Testis (tissue), 3 donors: ENCODE data around the gene MBP. TPM values are rescaled to one million over a fixed set of nuclear protein-coding genes. Genes with fewer than 3 reads are reported as not detected.

Source experiments
- DNase-seq: peaks from one replicate; pipeline ENCODE4 v3.0.0-alpha.2; 2019
- H3K27ac ChIP-seq, 2 donors: fragments of 200-600 bp; sonication (generic); one replicate each; pipeline ENCODE4 v1.5.1; 2019
- H3K27me3 ChIP-seq: fragments of 200-600 bp; sonication (generic); one replicate; pipeline ENCODE4 v1.5.1; 2019
- H3K36me3 ChIP-seq: fragments of 200-600 bp; sonication (generic); one replicate; pipeline ENCODE4 v1.5.1; 2017; ENCODE audit warnings: low read depth; ENCODE audit errors: missing control alignments
- H3K4me1 ChIP-seq: fragments of 200-600 bp; sonication (generic); one replicate; pipeline ENCODE4 v1.5.1; 2019
- H3K4me3 ChIP-seq, 2 donors: fragments of 200-600 bp; sonication (generic); one replicate each; pipeline ENCODE4 v1.5.1; 2017 to 2019
- H3K9me3 ChIP-seq: fragments of 200-600 bp; sonication (generic); one replicate; pipeline ENCODE4 v1.5.1; 2017
- POLR2A ChIP-seq: fragments of 450-650 bp; IDR thresholded peaks from one replicate; pipeline ENCODE4 v1.6.1; 2017; ENCODE audit warnings: antibody characterized with exemption, mild to moderate bottlenecking, moderate library complexity
- WGBS, 2 donors: methylation state at CpG; one replicate each; pipeline ENCODE4 v1.1.5; 2018; 5-methylcytosine and 5-hydroxymethylcytosine counted together
- intact Hi-C: fragments of 100-400 bp; cut with DNase I; formaldehyde crosslinking; loops from one replicate; pipeline ENCODE4 v1.15.1; 2023; ENCODE audit warnings: low total_unique reads
- polyA plus RNA-seq: library from polyadenylated mRNA; stranded (reverse); fragments of 350-450 nt; fragmentation: Illumina TruSeq; extraction: RNeasy Lipid Tissue Mini Kit (QIAGEN cat#74804); gene quantifications from one replicate; pipeline ENCODE4 v1.2.3, GENCODE V29; 2014; ENCODE audit warnings: low read depth, low replicate concordance; ENCODE audit not compliant: insufficient read depth
- total RNA-seq, 2 donors: library from RNA; depleted of rRNA; stranded (reverse); fragments of >200 nt; gene quantifications; one replicate each; pipeline ENCODE4 v1.2.3, GENCODE V29; 2016
- TF ChIP-seq, protein P1 (sequence below), 3 experiments: fragments of 450-650 bp in 2 of 3; fragments of 200-600 bp in 1 of 3; sonication (generic) in 1 of 3; IDR thresholded peaks; one replicate each; pipeline ENCODE4 v1.5.1; 2016 to 2019; ENCODE audit warnings: antibody characterized with exemption in 3 of 3, mild to moderate bottlenecking in 2 of 3, moderate library complexity in 1 of 3

The MBP gene
- total and polyA plus RNA-seq, 3 donors from 2014 or later = 15.4 to 20.3 (median 16.7) TPM

DNA sequence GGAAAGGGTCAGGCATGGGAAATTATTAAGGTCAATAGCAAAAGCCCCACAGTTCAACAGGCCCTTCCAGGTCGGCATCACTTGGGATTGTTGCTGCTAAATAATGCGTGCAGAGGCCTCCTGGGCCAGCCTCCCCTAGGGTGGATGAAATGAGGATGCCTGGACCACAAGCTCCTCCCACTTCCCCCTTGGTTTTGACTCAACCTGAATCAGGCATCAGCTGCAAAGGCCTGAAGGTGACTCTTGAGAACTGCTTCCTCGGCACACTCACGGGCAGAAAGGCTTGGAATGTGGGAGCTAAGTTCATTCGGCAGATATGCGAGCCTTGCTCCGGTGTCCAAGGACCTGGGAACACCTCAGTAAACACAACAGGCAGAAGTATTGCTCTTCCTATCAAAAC lies 69.3 kb downstream of the MBP start:
- H3K27ac ChIP-seq = no peak overlapping the region
- no peaks in the 10 kb centered on the region for H3K36me3 ChIP-seq
- H3K27me3 ChIP-seq = no peaks in the 10 kb centered on the region
- intact Hi-C loops = no loop called here
- peaks cover 23% of the 10 kb centered on the region for H3K4me1 ChIP-seq
- H3K9me3 ChIP-seq = no peaks in the 10 kb centered on the region
- DNase-seq = no peak
- WGBS, 2 donors = 73 to 83% methylated on average over 6 to 7 of the region's 7 CpGs
- no peak overlapping the region for H3K4me3 ChIP-seq
- TF ChIP-seq POLR2A = no peak
- TF ChIP-seq, protein P1, sequence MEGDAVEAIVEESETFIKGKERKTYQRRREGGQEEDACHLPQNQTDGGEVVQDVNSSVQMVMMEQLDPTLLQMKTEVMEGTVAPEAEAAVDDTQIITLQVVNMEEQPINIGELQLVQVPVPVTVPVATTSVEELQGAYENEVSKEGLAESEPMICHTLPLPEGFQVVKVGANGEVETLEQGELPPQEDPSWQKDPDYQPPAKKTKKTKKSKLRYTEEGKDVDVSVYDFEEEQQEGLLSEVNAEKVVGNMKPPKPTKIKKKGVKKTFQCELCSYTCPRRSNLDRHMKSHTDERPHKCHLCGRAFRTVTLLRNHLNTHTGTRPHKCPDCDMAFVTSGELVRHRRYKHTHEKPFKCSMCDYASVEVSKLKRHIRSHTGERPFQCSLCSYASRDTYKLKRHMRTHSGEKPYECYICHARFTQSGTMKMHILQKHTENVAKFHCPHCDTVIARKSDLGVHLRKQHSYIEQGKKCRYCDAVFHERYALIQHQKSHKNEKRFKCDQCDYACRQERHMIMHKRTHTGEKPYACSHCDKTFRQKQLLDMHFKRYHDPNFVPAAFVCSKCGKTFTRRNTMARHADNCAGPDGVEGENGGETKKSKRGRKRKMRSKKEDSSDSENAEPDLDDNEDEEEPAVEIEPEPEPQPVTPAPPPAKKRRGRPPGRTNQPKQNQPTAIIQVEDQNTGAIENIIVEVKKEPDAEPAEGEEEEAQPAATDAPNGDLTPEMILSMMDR (IDR thresholded peaks at IDR 0.05) = no peak

DNA sequence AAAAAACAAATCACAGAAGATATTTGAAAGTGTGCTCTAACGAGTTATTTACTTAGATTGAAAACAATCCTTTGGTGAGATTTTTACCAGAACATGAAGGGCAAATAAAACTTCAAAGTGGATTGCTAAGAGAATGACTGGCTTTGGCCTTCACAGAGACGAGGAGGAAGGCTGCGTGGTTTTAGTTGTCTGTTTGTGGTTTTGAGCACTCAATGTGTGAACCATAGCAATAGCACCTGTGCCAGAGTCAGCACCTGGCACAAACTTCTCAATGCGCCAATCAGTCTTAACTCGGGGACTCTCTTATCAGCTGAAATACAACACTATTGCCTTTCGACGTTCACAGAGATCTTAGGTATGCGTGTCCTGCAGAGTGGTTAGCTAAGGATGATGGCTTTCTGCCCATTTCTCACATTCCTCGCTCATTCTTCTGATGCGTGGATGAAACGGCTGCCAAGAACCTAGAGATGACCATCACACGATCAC lies 70.0 kb downstream of the MBP start:
- Histone ChIP-seq H3K27me3 (no peaks in the 10 kb centered on the region), H3K9me3 (no peaks in the 10 kb centered on the region), H3K36me3 (no peaks in the 10 kb centered on the region), H3K4me1 (peaks cover 19% of the 10 kb centered on the region), H3K4me3 (no peak overlapping the region), H3K27ac (no peak overlapping the region)
- TF ChIP-seq, protein P1 (IDR thresholded peaks at IDR 0.05) = no peak
- TF ChIP-seq POLR2A = no peak
- intact Hi-C loops = no loop called here
- DNase-seq = no peak
- WGBS, 2 donors = 76 to 86% methylated on average over 12 of the region's 12 CpGs

DNA sequence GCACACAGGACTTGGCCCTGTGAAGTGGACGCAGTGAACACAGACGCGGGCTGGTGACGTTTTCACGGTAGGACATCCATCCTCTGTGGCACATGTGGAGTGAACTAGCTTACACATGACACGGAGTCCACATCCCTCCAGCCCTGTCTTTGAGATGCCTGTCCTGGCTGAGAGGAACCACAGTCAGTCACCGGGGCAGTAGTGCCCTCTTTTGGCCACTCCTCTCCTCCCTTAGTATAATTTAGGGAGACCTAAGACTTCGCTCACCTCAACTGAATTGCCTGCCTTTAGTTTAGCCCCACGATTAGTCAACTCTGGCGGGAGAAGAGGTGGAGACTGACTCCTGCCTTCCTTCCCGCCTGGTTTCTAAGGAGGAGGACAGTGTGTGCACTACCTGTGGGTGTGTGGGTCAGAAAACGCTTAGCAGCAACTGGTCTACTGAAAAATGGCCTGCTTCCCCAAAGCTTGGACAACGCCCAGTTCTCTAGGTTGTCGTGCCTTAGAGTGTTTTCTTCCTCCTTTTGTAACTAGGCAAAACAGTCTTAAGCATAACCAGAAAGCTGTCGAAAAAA lies 70.6 kb downstream of the MBP start:
- no peaks in the 10 kb centered on the region for H3K36me3 ChIP-seq
- no peaks in the 10 kb centered on the region for H3K9me3 ChIP-seq
- TF ChIP-seq, protein P1 (IDR thresholded peaks at IDR 0.05) = no peak
- no peak for TF ChIP-seq POLR2A
- intact Hi-C loops = no loop called here
- H3K4me1 ChIP-seq = peaks cover 19% of the 10 kb centered on the region
- H3K4me3 ChIP-seq = no peak overlapping the region
- no peaks in the 10 kb centered on the region for H3K27me3 ChIP-seq
- WGBS, 2 donors = 78 to 88% methylated on average over 15 of the region's 15 CpGs
- peak; percentile 38 for DNase-seq
- no peak overlapping the region for H3K27ac ChIP-seq

DNA sequence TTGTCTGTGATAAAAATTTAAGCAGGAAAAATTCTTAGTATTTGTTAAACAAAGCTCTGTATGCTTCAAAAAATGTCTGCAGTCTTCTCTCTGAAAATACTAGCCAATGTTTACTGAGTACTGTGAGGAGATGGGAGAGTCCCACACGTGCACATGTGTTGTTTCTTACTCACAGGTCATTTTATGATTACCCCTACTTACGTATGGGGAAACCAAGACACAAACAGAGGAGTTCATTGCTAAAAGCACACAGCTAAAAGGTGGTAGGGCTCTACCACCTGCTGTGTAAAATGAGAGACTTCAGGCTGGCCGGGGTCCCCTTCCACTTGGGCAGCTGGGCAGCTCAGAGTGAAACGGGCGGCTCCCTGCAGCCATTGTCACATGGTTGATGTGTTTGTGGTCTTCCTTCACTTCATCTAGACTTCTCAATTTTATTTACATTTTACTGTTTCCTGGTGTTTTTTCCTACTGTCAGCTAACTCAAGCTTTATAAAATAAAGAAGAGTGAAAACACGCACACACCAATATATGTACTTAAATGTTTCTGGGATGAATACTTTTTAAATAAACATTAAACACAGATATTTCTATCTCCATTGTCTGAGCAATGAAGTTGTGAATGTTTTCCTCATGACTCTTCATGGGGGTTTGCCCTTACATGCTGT lies 71.2 kb downstream of the MBP start:
- no peak for DNase-seq
- Histone ChIP-seq H3K27ac (no peak overlapping the region), H3K4me1 (peaks cover 24% of the 10 kb centered on the region), H3K4me3 (no peak overlapping the region), H3K36me3 (no peaks in the 10 kb centered on the region), H3K27me3 (no peaks in the 10 kb centered on the region), H3K9me3 (no peaks in the 10 kb centered on the region)
- TF ChIP-seq POLR2A = no peak
- TF ChIP-seq, protein P1 (IDR thresholded peaks at IDR 0.05) = no peak
- WGBS, 2 donors = 79 to 90% methylated on average over 6 of the region's 6 CpGs
- intact Hi-C loops = no loop called here
